Stimulated activated CD4-positive, alpha-beta T cell treated with anti-CD3 and anti-CD28 coated beads, TNF-alpha, amount 100 ng/mL, for 4 hours (primary cell): Measurements from ENCODE around the gene TESMIN.

Source experiments
- DNase-seq, 3 experiments: peaks; one replicate each; pipeline ENCODE4 v3.0.0-alpha.2; 2020; ENCODE audit warnings: low read depth in 3 of 3

TESMIN gene

DNA sequence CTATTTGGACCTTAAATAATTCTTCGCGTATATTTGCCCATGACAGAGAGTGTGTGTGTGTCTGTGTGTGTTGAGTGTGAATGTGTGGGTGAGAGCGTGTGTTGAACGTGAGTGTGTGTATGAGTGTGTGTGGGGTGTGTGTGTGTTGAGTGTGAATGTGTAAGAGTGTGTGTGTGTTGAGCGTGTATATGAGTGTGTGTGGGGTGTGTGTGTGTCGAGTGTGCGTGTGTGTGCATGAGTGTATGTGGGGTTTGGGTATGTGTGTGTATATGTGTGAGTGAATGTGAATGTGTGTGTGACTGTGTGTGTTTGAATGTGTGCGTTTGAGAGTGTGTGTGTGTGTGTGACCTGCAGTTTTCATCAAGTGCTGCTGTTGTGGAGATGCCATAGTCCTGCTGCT, 40.2 kb downstream of the TESMIN start:
- DNase-seq, result no peak

DNA sequence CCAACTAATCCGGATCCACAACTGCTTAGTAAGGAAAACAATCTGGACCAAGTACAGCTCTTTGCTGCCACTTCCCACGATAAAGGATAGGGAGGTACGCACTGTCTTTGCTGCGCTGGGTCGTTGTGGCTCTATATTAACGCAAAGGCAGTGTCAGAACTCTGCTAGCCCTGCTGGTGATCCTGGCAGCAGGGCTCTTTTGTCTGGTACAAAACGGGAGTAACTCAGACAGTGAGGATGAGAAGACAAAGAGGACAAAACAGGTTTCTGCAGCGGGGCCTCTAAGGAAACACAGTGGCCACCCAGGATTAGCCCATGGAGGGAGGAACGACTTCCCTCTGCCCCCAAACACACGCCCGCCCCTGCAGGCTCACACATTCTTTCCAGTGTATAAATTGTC, 40.9 kb downstream of the TESMIN start:
- no peak for DNase-seq

DNA sequence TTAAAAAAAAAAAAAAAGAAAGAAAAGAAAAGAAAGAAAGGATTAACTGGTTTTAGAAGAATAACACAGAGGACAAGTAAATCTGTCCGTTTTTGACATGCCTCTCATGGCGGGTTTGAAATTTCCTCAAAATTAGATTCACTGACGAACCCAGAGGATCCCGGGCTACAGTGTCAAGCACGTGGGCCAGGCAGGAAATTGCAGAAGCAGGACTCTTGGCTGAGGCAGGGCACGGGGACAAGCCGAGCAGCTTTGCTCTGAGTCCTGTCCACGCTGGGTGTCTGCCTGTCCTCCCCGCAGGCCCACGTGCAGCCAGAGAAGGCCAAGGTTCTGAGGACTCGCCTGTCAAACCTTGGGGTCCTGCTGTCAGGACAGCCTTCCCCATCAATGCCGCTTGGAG, 42.3 kb downstream of the TESMIN start:
- DNase-seq, result no peak

DNA sequence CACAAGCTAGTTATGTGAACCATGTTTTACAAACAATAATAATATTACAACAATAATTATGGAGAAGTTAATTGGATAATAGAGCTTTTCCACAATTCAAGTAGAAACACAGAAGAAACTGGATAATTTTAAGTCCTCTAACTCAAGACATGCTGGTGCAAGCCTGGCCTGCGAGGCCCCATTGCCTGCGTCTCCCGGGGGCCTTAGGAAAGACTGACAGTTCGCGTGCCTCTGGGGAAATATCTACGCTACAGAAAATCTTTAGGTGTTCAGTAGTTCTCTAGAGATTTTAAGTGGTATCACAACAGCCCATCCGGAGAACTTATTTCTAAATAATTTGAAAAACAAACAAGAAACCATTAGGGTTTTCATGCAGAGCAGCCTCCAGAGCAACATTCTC, 43.8 kb downstream of the TESMIN start:
- DNase-seq, result no peak

DNA sequence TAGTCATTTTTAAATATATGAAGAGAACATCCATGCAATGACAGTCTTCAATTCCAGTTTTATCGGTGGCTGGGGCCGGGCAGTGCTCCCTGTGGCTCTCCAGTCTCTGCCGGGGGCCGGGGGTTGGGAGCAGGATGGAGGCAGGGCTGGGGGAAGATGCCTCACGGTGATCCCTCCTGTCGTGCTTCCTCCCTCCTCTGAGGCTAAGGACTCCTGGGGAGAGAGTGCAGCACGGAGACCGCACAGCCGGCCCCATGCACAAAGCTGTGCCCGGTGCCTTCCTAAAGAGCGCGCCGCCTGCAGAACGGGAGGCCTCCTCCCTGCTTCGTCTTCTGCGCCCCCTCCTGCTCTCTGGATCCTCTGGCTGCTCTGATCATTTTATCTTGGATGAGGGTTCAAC, 46.4 kb downstream of the TESMIN start:
- no peak for DNase-seq

DNA sequence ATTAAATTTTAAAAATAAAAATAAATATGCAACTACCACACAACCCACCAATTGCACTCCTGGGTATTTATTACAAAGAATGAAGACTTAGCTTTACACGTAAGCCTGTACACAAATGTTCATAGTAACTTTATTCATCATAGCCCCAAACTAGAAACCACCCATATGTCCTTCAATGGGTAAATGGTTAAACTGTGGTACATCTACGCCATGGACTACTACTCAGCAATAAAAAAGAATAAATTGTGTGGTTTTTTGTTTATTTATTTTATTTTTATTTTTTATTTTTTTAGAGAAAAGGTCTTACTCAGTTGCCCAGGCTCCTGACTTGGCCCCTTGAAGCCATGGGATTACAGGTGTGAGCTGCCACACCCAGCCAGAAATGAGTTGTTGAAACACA, 52.3 kb downstream of the TESMIN start:
- no peak for DNase-seq

DNA sequence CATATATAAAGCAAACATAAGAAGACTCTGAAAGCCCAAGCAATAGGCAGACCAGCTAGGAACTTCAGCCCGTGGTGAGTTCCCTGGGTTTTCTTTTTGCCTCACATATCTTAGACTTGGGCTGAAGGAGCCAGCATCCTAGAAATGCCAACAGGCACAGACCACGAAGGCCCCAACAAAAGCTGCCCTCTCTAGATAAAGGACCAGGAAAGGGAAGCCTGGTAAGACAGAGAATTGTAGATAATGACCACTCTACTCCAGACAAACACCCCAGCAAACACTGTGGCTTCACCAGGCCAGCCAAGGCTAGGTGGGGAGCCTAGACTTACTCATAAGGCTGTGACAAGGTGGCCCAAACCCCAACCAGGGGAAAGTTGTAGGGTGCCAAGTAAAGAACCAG, 55.8 kb downstream of the TESMIN start:
- DNase-seq, result no peak

DNA sequence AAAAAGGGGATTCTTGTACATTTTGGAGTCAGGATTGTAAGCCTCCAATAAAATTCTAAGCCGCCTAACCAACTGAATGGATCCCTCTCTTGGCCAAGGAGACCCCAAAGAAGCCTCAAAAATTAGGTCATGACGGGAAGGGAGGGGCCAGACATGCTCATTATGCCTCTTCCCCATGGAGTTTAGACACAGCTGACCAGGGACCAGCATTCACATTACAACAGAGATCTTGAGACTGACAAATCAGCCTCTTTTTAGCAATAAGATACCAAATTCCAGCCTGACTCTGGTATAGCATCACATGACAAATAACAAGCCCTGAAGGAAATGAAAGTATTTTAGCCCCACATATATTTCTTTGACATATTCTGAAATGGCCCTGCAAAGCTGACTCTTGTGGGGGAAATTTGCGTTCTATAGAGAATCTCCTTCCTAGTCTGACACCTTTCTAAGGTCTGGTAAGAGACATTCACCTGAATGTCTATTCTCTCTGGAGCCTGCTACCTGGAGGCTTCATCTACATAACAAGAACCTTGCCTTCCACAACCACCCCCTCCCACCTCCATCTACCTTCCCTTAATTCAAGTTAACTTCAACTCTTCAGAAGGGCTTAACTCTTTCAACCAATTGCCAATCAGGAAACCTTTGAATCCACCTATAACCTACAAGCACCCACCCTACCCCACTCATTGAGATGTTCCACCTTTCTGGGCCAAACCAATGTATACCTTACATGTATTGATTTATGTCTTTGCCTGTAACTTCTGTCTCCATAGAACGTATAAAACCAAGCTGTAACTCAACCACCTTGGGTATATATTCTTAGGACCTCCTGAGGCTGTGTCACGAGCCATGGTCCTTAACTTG, 56.7 kb downstream of the TESMIN start:
- no peak for DNase-seq

DNA sequence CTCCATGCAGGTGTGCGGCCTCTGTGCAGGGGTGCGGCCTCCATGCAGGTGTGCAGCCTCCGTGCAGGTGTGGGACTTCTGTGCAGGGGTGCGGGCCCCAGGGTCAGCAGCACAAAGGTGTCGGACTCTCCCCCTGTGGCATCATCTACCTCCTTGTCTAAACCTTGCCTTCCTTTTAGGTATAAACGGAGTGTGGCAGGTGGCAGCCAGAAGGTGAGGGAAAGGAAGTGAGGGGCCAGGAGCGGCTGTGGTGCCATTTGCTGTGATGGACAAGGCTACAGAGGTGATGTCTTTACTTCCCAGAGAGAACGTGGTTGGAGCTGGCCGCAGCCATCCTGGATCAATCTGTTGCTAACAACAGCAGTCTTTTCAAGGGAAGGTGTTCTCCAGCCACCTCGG, 57.8 kb downstream of the TESMIN start:
- DNase-seq, result no peak

DNA sequence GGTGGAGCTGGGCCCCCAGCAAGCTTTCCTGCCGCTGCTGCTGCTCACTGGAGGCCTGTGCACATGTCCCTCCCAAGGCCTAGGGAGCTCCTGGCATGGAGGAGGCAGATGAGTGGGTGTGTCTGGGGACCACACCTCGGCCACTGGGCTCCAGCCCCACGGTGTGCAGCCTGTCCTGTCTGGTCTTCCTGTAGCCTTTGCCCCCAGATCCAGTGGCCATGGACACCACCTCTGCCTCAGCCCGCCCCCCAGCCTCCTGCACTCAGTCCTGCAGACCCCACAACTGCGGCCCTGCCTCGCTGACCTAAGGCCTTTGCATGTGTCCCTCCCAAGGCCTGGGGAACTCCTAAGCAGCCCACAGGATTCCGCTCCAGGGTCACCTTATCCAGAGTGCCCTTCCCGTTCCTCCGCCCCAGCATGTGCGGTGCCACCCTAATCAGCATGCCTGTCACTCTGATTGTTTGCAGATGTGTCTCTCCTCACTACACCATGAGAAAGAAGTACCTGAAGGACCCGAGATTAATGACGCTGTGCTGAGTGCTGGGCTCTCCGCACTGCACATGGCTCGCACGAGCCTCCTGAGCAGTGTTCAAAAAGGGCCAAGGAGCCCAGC, 58.3 kb downstream of the TESMIN start:
- no peak for DNase-seq

DNA sequence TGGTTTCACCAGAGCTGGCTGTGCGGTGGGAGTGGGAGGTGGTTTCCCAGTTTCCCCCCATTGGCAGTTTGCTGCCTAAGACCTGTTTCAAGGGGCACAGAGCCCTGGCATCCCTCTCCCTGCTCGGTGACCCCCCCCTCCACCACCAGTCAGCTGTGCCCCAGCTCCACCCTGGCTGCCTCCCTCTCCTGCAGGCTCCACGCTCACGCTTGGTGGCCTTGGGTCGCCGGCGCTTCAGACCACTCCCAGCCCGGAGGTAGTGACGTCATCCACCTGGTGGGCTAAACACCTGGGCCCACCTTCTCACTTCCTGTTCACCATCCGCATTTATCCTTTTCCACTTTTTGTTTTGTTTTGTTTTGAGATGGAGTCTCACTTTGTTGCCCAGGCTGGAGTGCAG, 59.2 kb downstream of the TESMIN start:
- no peak for DNase-seq

DNA sequence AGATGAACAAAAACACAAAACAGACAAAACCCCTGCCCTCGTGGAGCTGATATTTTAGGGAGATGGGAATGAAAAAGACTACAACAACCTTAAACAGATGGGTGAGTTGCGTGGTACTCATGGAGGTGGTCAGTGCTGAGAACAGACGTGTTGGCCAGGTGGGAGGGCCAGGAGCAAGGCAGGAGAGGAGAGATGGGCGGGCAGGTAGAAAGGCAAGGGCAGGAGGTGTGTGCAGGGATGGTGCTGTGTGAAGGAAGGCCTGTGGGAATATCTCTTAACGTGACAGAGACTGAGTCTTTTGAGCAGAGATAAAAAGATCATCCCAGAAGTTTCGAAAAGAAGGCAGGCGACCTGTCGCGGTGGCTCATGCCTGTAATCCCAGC, 59.9 kb downstream of the TESMIN start:
- no peak for DNase-seq

DNA sequence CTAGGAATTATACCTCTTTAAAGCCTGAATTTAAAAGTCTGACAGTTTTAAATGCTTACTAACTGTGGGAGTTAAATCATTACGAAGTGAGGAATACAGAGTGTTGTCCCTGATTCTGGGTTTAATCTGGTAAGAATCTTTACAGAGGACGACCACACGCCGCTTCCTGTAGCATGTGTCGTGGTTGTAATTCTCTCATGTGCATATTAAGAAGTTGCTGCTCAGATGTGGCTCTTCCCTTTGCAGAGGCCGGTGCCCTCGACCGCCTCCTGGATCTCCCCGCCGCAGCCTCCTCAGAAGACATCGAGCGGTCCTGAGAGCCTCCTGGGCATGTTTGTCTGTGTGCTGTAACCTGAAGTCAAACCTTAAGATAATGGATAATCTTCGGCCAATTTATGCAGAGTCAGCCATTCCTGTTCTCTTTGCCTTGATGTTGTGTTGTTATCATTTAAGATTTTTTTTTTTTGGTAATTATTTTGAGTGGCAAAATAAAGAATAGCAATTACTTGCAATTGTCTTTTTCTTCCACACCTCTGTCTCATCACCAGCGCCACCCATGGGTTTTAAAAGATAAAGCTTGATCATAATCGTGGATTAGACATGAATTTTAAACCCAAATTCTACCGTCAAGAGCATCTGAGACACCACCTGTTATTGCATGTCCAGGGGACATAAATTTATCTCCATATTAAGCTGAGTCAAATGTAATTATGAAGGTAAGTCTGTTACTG, 60.5 kb downstream of the TESMIN start:
- DNase-seq, result no peak

DNA sequence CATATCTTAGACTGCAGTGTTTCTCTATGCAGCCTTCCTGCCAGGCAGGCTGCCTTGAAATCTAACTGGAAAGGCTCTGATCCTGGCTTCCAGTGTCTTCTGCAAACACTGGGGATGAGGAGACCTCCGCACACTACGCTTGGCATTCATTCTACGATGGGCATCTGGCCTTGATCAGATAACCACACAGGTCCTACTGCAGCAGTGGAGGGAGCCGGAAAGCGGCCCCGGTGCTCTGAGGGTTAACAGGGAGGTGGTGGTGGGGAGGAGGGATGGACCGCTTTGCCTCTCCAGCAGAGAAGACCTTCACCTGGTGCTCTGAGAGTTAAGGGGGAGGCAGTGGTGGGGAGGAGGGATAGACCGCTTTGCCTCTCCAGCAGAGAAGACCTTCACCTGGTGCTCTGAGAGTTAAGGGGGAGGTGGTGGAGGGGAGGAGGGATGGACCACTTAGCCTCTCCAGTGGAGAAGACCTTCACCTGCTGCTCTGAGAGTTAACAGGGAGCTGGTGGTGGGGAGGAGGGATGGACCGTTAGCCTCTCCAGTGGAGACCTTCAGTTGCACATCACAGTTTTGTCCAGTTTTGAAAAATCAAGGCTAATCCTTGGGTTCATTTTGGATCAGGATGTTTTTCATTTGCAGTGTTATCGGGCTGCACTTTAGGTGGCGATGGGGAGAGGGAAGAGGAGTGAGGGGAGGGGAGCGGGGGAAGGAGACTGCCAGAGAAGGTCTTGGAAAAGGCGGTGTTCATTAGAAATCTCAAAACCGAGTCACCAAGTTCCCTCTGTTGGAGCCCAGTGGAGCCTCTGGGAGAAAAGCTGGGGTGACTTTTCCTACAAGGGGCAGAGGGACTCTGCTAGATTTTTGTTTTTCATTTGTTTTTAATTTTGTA, 61.3 kb downstream of the TESMIN start:
- no peak for DNase-seq

DNA sequence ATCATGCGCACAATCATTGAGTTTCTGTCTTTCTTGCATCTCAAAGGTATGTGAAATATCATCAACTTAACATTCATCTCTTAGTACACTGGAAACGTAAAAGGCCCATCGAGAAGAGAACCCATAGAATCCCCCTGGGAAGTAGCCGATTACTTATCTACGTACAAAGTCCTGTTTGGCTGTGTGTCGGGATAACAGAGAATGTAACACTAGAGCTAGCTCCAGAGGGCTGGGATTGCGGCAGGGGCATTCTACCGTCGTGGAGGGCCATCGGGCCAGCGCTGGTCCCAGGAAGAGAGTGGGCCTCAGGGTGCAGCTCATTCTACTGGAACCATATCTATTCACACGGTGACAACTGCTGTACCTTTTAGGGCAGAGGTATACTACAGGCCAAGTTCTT, 62.4 kb downstream of the TESMIN start:
- DNase-seq, result no peak

DNA sequence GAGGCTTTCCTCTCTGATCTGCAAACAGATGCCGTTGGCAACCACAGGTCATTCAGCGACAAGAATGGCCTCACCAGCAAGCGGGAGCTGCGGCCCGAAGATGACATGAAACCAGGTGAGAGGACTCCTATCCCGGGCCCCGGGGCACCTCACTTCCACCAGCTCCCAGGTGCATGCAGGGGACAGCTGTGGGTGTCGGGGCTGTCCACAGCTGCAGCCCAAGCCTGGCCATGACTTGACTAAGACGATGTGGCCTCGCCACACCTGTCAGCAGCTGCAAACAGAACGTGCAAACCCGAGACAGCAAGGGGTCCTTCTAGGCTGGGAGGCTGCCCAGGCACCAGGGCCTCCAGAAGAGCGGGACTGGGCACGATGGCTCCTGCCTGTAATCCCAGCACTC, 63.3 kb downstream of the TESMIN start:
- no peak for DNase-seq

DNA sequence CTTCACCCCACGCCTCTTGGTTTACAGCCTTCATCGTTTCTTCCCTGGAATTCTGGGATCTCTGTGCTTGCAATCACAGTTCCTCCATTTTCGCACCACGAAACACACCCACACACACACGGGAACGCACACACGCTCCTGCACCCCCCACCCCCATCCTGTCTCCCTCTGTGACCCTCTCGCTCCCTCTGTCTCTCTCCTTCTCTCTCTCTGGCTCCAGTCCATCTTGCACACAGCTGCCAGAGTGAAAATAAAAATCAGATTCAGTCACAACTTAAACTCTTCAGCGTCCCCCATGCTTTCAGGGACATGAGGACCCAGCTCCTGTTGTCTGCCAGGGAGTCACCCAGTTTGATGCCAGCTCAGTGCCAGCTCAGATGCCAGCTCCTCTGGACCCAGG, 64.0 kb downstream of the TESMIN start:
- DNase-seq, result no peak

DNA sequence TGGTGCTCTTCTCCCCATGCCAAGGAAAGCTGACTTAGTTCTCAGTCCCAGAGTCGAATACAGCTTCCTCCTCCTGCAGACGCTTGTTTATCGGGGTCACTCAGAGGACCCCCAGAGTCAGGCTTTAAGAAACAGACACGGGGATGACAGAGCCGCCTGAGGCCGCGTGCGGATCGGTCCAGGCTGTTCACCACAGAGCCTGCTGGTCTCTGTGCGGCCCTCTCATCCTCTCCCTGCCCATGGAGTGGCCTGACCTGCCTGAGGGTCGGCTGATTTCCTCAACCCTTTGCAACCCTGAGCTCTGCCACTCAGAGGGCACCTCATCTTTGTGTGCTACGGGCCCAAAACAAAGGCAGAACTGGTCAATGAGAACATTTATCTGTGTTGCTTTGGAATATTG, 64.8 kb downstream of the TESMIN start:
- no peak for DNase-seq

DNA sequence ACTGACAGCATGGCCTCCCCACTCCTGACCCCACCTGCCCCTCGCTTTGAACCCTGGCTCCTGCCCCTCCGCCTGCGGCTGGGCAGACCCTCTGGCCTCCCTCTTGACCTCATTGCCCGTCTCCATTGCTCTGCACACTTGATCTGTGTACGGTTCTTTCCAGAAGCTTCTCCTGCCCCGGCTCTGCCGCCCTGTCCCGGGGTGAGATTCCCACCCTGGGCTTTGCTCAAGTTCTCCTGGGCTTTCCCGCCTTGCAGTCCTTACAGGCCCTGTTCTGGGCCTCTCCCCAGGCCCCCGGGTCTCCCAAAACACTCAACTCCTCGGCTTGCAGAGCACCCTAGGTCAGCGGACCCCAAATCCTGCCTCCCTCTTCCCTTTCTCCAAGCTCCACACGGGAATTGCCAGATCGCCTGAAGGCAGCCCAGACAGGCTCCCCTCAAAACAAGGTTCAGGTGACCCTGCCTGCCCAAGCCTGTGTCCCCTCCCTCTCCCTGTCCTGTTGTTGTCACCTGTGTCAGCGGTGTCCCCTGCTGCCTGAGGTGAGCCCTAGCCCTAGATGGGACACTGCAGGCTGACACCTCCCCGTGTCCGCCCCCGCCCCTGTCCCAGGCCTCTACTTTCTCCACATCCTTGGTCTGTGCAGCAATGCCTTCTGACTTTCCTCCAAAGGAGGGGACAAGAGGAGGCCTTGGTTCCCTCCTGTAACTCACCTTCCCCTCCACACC, 65.5 kb downstream of the TESMIN start:
- DNase-seq, result no peak

DNA sequence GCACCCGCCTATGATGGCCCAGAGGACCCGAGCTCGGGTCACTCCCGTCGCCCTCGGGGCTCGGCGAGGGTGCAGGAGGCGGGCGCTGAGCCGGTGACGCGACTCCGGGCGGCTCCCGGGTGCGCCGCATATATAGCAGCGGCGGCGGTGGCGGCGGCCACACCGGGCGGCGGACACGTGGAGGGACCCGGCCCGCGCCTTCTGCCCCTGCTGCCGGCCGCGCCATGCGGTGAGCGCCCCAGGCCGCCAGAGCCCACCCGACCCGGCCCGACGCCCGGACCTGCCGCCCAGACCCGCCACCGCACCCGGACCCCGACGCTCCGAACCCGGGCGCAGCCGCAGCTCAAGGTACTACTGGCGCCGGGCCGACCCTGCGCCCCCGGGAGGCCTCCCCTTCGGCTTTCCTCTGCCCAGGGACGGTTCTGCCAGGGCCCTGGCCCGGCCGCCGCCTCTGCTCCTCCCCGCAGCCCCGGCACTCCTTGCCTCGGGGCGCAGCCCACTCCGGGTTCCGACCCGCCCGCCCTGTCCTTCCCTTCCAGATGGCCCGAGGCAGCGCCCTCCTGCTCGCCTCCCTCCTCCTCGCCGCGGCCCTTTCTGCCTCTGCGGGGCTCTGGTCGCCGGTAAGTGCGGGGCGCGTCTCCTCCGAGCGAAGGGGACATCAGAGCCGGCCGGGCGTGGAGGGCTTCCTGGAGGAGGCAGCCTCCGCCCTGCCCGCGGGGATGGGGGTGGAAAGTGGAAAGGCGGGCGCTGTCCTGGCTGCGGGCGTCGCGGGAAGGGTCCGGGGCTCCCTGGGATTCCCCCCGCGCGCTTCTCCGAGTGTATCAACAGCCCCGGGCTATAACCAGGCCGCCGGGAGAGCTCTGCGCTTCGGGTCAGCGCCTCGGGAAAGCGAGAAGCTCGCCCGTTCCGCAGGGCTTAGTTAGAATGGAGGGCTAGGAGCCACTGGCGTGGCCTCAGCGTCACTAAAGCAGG, 66.6 kb downstream of the TESMIN start, which contains the start of gene GAL:
TSS of gene GAL (plus strand) at position 160 of the 972 bp plus-strand sequence. CDS start at position 540, 380 bp downstream.
- DNase-seq, result no peak
